ENCODE data around the gene CBFA2T3. TPM values are rescaled to one million over a fixed set of nuclear protein-coding genes. Genes with fewer than 3 reads are reported as not detected.
A peak's percentile ranks its signal among the peaks of the same experiment; 100 is the strongest.

CBFA2T3 gene
- total and polyA plus RNA-seq, 2 of the 8 experiments (the other 6 are each of a cell fraction or from before 2014, with no cell fraction given) = 0.51 to 1.3 TPM

GRCh38 chr16:88905563-88905962 is 71.4 kb downstream of the CBFA2T3 start:
- H3K4me3 ChIP-seq (ENCODE audit: extremely low read depth in 1 of 4, insufficient read depth in 2 of 4, low read depth in 3 of 4, low read length in 4 of 4) = peak overlapping the region in 1 of 4 experiments; percentile 34; a peak in 1 of 8 replicates
- DNase-seq (ENCODE audit: low read depth in 1 of 2, low spot score in 2 of 2) (peak in 1 of 2 experiments; percentile 82), FAIRE-seq (no peak)
- H3K23ac ChIP-seq (ENCODE audit: insufficient read length) = no peak overlapping the region
- no peak overlapping the region for H3K18ac ChIP-seq (ENCODE audit: extremely low read depth, low read length)
- ChIA-PET CTCF (ENCODE audit: partially characterized antibody) (interaction anchor here (0.7 to 1.3 kb wide), 6 partner anchors 19 to 261 kb away, joined by 3 read pairs; no protein-coding TSS in a partner anchor), POLR2A (ENCODE audit: partially characterized antibody) (interaction anchor here (1.3 kb wide), 1 partner anchor 48 kb away, joined by 5 read pairs; the partner anchor contains the start of gene TRAPPC2L)
- peaks cover 0 to 8% (median 4%) of the 10 kb centered on the region in 4 experiments; a peak in 3 of 7 replicates for H3K4me1 ChIP-seq (replicated peaks in 1 of 4; ENCODE audit: control insufficient read depth in 3 of 4, insufficient read depth in 4 of 4, low read length in 3 of 4)
- no peaks in the 10 kb centered on the region for H3K36me3 ChIP-seq (ENCODE audit: control insufficient read depth in 2 of 4, insufficient read depth in 4 of 4, low read length in 3 of 4)
- no peak overlapping the region for H3K14ac ChIP-seq (ENCODE audit: insufficient read length)
- no peak overlapping the region; the same call in 1 of the 2 replicates for H4K8ac ChIP-seq (ENCODE audit: extremely low read depth, insufficient read depth, low read length)
- no peak overlapping the region for H2BK120ac ChIP-seq (replicated peaks; ENCODE audit: low read depth, low read length)
- no peak overlapping the region for H3K27ac ChIP-seq (ENCODE audit: low read depth, low read length)
- no peak for TF ChIP-seq POLR2AphosphoS5 (IDR thresholded peaks at IDR 0.05; ENCODE audit: low read depth, low read length)
- TF ChIP-seq YY1 (IDR thresholded peaks at IDR 0.05; ENCODE audit: low read depth, low read length) = 0 out of 2 replicates have a peak, but pooled peaks have one; percentile 27
- TF ChIP-seq USF2 (IDR thresholded peaks at IDR 0.05; ENCODE audit: low read length) = no peak
- no peak for TF ChIP-seq E2F6 (IDR thresholded peaks at IDR 0.05)
- TF ChIP-seq BRCA1 (IDR thresholded peaks at IDR 0.05; ENCODE audit: low read depth, low read length) = no peak
- no peak overlapping the region for H4K91ac ChIP-seq (replicated peaks; ENCODE audit: insufficient read length, low read length)
- H2BK15ac ChIP-seq (ENCODE audit: low read length) = no peak overlapping the region
- H3K56ac ChIP-seq (replicated peaks; ENCODE audit: insufficient read length, low read depth, low read length) = no peak overlapping the region
- H4K20me1 ChIP-seq (replicated peaks in 1 of 2; ENCODE audit: control insufficient read depth in 1 of 2, insufficient read depth in 2 of 2, low read length in 2 of 2) = peaks cover 0 to 4% of the 10 kb centered on the region in 2 experiments
- no peaks in the 10 kb centered on the region for H3K27me3 ChIP-seq (replicated peaks in 1 of 4; ENCODE audit: control insufficient read depth in 3 of 4, extremely low read depth in 1 of 4, insufficient read depth in 3 of 4, low read length in 3 of 4)
- H3K23me2 ChIP-seq (ENCODE audit: low read depth, low read length) = no peaks in the 10 kb centered on the region
- WGBS, 2 experiments (ENCODE audit: extremely low coverage in 1 of 2, insufficient coverage in 1 of 2, insufficient read length in 1 of 2, insufficient replicate concordance in 2 of 2, low coverage in 1 of 2, low lambda C conversion rate in 2 of 2, missing lambda C conversion rate in 1 of 2) = 57% methylated on average over 1 of the region's 13 CpGs; no CpG with 5 or more reads in 1 of the 2 experiments
- H3K4me2 ChIP-seq (ENCODE audit: insufficient read depth in 1 of 2, low read depth in 2 of 2, low read length in 2 of 2) = peak overlapping the region; percentile 1 to 26; a peak in 1 of 4 replicates
- no peak overlapping the region for H4K5ac ChIP-seq (ENCODE audit: insufficient read length, low read depth, low read length)
- H2BK12ac ChIP-seq (ENCODE audit: low read depth, low read length) = no peak overlapping the region
- peak overlapping the region; percentile 24; the same call in 1 of the 2 replicates for H2BK5ac ChIP-seq (ENCODE audit: low read depth, low read length)
- H3K9me3 ChIP-seq (ENCODE audit: insufficient read depth in 2 of 2, low read depth in 1 of 2, low read length in 1 of 2) = no peaks in the 10 kb centered on the region
- no peak overlapping the region for H2AK5ac ChIP-seq (ENCODE audit: low read depth, low read length)
- no peaks in the 10 kb centered on the region for H3K79me1 ChIP-seq (ENCODE audit: low read depth, low read length)
- H3K9ac ChIP-seq (replicated peaks in 1 of 4; ENCODE audit: extremely low read depth in 1 of 4, low read depth in 3 of 4, low read length in 3 of 4) = no peak overlapping the region
- no peak overlapping the region for H2AFZ ChIP-seq (ENCODE audit: low read length)
- H3K4ac ChIP-seq (replicated peaks; ENCODE audit: insufficient read length, low read depth, low read length) = no peak overlapping the region
- no peaks in the 10 kb centered on the region for H3K79me2 ChIP-seq (ENCODE audit: control insufficient read depth in 1 of 2, insufficient read depth in 2 of 2, low read length in 2 of 2)
- no peak overlapping the region for H2BK20ac ChIP-seq (ENCODE audit: low read length)
